Activated CD4-positive, CD25-positive, alpha-beta regulatory T cell treated with anti-CD3 and anti-CD28 coated beads, Interleukin-2, amount 50 U/mL, for 16 hours (primary cell): ENCODE results near the gene DHX8.

ENCODE experiments used
- DNase-seq: peaks from one replicate; pipeline ENCODE4 v3.0.0-alpha.2; 2020; ENCODE audit warnings: low read depth, low spot score

Gene DHX8

GRCh38 chr17:43574348-43574747, 90.6 kb downstream of the DHX8 start:
- DNase-seq: no peak

GRCh38 chr17:43574896-43575525, 91.2 kb downstream of the DHX8 start:
- DNase-seq: no peak
